ENCODE measurements around the gene WDR73. TPM values are rescaled to one million over a fixed set of nuclear protein-coding genes. Genes with fewer than 3 reads are reported as not detected.

The WDR73 gene
- total and polyA plus RNA-seq, 9 of the 15 experiments (the other 6 are each of a cell fraction or from before 2014, with no cell fraction given), result 9.2 to 25.4 (median 21.7) TPM

DNA sequence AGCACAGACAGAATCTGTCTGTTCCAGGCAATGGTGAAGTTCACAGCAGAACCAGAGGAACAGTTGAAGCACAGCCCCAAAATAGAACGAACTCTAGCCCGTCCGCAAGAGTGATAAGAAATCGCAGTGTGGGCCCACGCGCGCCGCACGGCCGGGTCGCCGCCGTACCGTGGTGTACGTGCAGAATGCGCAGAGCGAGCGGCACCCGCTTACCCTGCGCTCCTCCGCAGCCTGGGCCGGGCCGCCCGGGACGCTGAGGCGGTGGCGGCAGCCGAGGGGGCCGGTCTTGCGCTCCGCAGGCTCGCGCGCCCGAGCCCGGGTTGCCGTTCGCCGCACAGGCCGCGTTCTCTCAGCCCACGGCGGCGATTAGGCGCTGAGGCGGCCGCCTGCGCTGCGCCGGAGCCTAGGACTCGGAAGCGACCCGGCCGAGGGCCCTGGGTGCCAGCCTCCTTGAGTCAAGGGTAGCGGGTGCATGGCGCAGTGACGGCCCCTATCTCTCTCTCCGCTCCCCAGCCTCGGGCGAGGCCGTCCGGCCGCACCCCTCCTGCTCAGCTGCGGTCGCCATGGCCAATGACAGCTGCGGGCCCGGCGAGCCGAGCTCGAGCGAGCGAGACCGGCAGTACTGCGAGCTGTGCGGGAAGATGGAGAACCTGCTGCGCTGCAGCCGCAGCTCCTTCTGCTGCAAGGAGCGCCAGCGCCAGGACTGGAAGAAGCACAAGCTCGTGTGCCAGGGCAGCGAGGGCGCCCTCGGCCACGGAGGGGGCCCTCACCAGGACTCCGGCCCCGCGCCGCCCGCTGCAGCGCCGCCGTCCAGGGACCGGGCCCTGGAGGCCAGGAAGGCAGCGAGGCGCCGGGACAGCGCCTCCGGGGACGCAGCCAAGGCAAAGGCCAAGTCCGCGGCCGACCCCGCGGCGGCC is 20.5 kb downstream of the WDR73 start (continued):
- TF ChIP-seq, protein P1, sequence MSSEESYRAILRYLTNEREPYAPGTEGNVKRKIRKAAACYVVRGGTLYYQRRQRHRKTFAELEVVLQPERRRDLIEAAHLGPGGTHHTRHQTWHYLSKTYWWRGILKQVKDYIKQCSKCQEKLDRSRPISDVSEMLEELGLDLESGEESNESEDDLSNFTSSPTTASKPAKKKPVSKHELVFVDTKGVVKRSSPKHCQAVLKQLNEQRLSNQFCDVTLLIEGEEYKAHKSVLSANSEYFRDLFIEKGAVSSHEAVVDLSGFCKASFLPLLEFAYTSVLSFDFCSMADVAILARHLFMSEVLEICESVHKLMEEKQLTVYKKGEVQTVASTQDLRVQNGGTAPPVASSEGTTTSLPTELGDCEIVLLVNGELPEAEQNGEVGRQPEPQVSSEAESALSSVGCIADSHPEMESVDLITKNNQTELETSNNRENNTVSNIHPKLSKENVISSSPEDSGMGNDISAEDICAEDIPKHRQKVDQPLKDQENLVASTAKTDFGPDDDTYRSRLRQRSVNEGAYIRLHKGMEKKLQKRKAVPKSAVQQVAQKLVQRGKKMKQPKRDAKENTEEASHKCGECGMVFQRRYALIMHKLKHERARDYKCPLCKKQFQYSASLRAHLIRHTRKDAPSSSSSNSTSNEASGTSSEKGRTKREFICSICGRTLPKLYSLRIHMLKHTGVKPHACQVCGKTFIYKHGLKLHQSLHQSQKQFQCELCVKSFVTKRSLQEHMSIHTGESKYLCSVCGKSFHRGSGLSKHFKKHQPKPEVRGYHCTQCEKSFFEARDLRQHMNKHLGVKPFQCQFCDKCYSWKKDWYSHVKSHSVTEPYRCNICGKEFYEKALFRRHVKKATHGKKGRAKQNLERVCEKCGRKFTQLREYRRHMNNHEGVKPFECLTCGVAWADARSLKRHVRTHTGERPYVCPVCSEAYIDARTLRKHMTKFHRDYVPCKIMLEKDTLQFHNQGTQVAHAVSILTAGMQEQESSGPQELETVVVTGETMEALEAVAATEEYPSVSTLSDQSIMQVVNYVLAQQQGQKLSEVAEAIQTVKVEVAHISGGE (CRISPR knock-in tag; IDR thresholded peaks at IDR 0.05), result 0 out of 6 replicates have a peak, but pooled peaks of 1 of the 3 experiments have one; percentile 55
- peak; percentile 91 for TF ChIP-seq SNIP1 (IDR thresholded peaks at IDR 0.05; ENCODE audit: low read depth)
- no peak for TF ChIP-seq ZNF217 (CRISPR knock-in tag; IDR thresholded peaks at IDR 0.05)
- no peak for TF ChIP-seq ZNF57 (CRISPR knock-in tag; IDR thresholded peaks at IDR 0.05)
- TF ChIP-seq C11orf30 (IDR thresholded peaks at IDR 0.05; ENCODE audit: low read depth), result no peak
- peak; percentile 73 for TF ChIP-seq CXXC5 (CRISPR knock-in tag; IDR thresholded peaks at IDR 0.05)
- TF ChIP-seq ZZZ3 (IDR thresholded peaks at IDR 0.05), result no peak
- TF ChIP-seq PTTG1 (tag; IDR thresholded peaks at IDR 0.05; ENCODE audit: low read depth), result no peak
- TF ChIP-seq PHF20 (IDR thresholded peaks at IDR 0.05; ENCODE audit: partially characterized antibody), result peak; percentile 81
- no peak for TF ChIP-seq HOXB6 (CRISPR knock-in tag; IDR thresholded peaks at IDR 0.05; ENCODE audit: borderline replicate concordance)
- TF ChIP-seq EGR1 (conservative IDR thresholded peaks at IDR 0.05), result 0 out of 2 replicates have a peak, but pooled peaks have one; percentile 27
- TF ChIP-seq ATF1 (CRISPR knock-in tag; IDR thresholded peaks at IDR 0.05), result no peak
- peak; percentile 28; the same call in 1 of the 2 replicates for TF ChIP-seq ATF1 (tag; IDR thresholded peaks at IDR 0.05)
- peak; percentile 63 for TF ChIP-seq ZNF431 (CRISPR knock-in tag; IDR thresholded peaks at IDR 0.05)
- TF ChIP-seq, protein P2, sequence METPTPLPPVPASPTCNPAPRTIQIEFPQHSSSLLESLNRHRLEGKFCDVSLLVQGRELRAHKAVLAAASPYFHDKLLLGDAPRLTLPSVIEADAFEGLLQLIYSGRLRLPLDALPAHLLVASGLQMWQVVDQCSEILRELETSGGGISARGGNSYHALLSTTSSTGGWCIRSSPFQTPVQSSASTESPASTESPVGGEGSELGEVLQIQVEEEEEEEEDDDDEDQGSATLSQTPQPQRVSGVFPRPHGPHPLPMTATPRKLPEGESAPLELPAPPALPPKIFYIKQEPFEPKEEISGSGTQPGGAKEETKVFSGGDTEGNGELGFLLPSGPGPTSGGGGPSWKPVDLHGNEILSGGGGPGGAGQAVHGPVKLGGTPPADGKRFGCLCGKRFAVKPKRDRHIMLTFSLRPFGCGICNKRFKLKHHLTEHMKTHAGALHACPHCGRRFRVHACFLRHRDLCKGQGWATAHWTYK (CRISPR knock-in tag; IDR thresholded peaks at IDR 0.05), result peak; percentile 27; the same call in 1 of the 2 replicates
- no peak for TF ChIP-seq NCOA2 (IDR thresholded peaks at IDR 0.05; ENCODE audit: partially characterized antibody in 2 of 2)
- TF ChIP-seq, protein P3, sequence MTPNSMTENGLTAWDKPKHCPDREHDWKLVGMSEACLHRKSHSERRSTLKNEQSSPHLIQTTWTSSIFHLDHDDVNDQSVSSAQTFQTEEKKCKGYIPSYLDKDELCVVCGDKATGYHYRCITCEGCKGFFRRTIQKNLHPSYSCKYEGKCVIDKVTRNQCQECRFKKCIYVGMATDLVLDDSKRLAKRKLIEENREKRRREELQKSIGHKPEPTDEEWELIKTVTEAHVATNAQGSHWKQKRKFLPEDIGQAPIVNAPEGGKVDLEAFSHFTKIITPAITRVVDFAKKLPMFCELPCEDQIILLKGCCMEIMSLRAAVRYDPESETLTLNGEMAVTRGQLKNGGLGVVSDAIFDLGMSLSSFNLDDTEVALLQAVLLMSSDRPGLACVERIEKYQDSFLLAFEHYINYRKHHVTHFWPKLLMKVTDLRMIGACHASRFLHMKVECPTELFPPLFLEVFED (CRISPR knock-in tag; conservative IDR thresholded peaks at IDR 0.05), result no peak
